ENCODE measurements around the gene C13orf46.

Gene C13orf46

GRCh38 chr13:113969311-113969972, 4.4 kb downstream of the C13orf46 start:
- CTCF ChIA-PET, result no interaction called here
- POLR2A ChIA-PET, result no interaction called here
- H3K4me3 ChIP-seq (ENCODE audit: low read depth, low read length), result no peak overlapping the region
- TF ChIP-seq CTCF (IDR thresholded peaks at IDR 0.05; ENCODE audit: insufficient read depth, low read length, missing control alignments), result no peak
- no peak for DNase-seq (ENCODE audit: low read depth, low spot score)

- TF ChIP-seq CTCF (IDR thresholded peaks at IDR 0.05; ENCODE audit: insufficient read depth, low read length, missing control alignments), result peak; percentile 3
- DNase-seq (ENCODE audit: low read depth, low spot score), result no peak
- no peak overlapping the region for H3K4me3 ChIP-seq (ENCODE audit: low read depth, low read length)
- ChIA-PET POLR2A (no interaction called here), CTCF (no interaction called here)
Measured at GRCh38 chr13:113968463-113969310, 5.2 kb downstream of the C13orf46 start.

GRCh38 chr13:113967729-113968462, 6.0 kb downstream of the C13orf46 start:
- H3K4me3 ChIP-seq (ENCODE audit: low read depth, low read length), result no peak overlapping the region
- ChIA-PET POLR2A (no interaction called here), CTCF (no interaction called here)
- no peak for DNase-seq (ENCODE audit: low read depth, low spot score)
- no peak for TF ChIP-seq CTCF (IDR thresholded peaks at IDR 0.05; ENCODE audit: insufficient read depth, low read length, missing control alignments)

- no peak overlapping the region for H3K4me3 ChIP-seq (ENCODE audit: low read depth, low read length)
- no peak for TF ChIP-seq CTCF (IDR thresholded peaks at IDR 0.05; ENCODE audit: insufficient read depth, low read length, missing control alignments)
- no peak for DNase-seq (ENCODE audit: low read depth, low spot score)
- CTCF ChIA-PET, result no interaction called here
- POLR2A ChIA-PET, result no interaction called here
Measured at GRCh38 chr13:113967206-113967720, 6.6 kb downstream of the C13orf46 start.

- no peak overlapping the region for H3K4me3 ChIP-seq (ENCODE audit: low read depth, low read length)
- TF ChIP-seq CTCF (IDR thresholded peaks at IDR 0.05; ENCODE audit: insufficient read depth, low read length, missing control alignments), result no peak
- DNase-seq (ENCODE audit: low read depth, low spot score), result no peak
- ChIA-PET CTCF (no interaction called here), POLR2A (no interaction called here)
Measured at GRCh38 chr13:113965968-113966884, 7.7 kb downstream of the C13orf46 start.
